GM19239 (cell line): ENCODE results near the gene SCN4A.
A peak's percentile ranks its signal among the peaks of the same experiment; 100 is the strongest.
"Not testable (repeated sequence)": the region's sequence is repeated elsewhere in the genome, so short reads cannot be mapped to it uniquely, and the experiment has no call there.

ENCODE experiments used
- DNase-seq: peaks from one replicate; pipeline ENCODE4 v3.0.0; 2011; ENCODE audit warnings: low spot score; ENCODE audit not compliant: insufficient read length
- FAIRE-seq: peaks from 2 replicates; lab custom pipeline; 2011; peaks lifted over from hg19 to GRCh38; lab: Jason Lieb, UNC

SCN4A gene

DNA sequence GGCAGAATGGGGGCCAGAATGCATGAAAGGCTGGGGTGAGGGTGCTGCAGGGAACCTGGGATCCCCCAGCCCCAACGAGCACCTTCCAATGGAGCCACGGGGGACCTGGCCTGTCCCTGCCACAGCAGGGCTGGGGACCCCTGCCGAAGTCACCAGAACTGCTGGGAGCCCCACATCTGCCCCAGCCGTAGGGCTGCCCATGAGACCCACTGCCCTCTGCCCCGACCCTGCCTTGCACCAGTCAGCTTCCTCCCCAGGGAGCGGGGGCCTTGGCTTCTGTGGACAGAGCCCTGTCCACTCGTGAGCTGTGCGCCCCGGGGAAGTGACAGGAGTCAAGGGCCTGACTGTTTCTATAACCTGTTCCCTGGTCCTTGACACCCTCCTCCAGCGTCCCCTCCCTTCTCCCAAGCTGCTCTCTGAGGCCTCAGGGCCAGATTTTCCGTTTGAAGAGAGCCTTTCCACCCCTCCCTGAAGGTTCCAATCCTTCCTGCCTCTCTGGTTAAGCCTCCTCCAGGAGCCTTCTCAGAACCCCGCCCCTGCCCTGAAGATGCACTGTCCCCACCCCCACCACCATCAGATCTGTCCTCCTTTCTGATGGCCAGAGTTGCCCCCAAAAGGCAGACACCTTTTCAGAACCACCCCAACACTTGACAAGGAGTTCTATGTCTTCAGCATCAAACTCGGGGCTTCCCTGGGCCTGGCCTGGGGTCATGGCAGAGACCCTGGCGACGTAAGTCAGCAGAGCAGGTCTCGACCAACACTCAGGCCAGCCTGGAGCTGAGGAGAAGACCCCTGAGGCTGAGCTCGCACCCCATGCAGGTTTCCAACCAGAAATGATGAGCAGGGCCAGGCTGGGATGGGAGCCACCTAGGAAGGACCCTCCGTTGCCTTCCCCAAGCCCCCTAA, 14.8 kb upstream of the SCN4A start:
- DNase-seq = no peak
- FAIRE-seq = no peak

DNA sequence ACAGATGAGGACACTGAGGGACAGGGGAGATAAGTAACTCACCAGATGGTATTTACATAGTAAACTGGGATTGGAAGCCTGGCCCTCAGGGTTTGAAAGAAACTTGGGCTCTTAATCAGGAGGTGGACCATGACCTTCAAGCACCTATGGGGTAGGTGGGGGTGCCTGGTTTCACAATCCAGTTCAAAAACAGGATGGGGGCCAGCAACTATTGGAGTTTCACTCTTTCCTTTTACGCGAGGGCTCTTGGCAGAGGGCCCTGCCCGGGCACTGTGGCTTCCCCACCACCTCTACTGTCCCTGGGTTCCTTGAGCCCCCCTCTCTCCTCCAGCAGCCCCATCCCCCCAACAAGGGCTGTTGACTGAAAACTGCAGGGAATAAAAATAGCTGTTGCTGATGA, 14.1 kb upstream of the SCN4A start:
- FAIRE-seq = no peak
- no peak for DNase-seq

DNA sequence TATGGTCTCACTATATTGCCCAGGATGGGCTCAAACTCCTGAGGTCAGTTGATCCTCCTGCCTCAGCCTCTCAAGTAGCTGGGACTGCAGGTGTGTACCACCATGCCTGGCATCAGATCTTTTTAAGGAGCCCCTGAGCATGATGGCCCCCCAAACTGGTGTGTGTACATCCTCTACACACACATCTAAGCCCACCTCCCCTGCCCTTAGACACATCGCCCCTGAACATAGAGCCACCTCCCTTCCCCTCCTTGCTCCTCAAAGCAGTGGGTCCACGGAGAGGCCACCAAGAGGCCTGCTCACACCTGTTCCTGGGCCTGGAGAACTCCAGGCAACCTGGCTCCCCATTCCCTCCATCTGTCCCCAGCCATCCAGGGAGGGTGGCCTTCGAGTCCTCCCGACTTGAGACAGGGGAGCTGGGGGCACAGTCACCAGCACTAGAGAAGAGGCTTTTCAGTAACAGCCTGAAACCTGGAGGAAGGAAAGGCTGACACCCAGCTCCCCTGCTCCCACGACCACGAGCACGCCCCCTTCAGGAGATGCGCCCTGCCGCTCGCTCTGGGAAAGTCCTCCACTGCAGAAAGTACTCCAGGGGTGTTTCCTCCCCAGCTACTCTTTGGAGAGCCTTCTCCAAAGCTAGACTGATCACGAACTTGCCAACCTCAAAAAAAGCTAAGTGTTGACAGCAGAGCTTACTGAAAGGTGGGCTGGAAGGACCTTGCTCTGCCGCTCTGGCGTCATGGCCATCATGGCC, 12.8 kb upstream of the SCN4A start:
- DNase-seq (no peak), FAIRE-seq (no peak)

DNA sequence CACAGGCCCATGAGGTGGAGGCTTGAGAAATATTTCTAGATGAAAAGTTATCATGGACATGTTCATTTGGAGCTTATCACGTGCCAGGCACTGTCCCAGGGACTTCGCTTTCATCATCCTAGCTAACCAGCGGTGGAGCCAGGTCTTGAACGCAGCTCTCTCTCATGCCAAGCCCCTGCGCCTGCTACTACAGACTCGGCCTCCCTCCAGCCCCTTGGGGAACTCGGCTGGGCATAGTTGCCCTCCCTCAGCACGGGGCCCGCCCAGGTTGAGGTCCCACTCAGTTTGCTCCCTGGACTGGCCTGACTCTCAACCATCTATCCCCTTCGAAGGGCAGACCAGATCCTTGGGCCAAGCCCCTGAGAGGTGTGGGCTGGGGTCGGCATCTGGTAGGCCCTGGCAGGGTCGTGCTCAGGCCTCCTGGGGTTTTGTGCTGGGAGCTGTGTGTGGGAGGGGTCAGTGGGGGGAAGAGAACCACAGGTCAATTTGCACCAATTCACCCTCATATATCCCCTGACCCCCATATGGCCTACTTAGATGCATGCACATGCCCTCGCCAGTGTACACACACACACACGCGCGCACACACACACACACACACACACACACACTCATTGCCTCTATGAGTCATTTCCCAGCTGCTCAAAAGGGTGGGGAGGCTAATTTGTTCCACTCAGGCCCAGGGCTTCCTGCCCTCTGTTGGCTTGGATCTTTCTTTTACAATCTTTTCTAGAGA, 12.1 kb upstream of the SCN4A start:
- FAIRE-seq = no peak

DNA sequence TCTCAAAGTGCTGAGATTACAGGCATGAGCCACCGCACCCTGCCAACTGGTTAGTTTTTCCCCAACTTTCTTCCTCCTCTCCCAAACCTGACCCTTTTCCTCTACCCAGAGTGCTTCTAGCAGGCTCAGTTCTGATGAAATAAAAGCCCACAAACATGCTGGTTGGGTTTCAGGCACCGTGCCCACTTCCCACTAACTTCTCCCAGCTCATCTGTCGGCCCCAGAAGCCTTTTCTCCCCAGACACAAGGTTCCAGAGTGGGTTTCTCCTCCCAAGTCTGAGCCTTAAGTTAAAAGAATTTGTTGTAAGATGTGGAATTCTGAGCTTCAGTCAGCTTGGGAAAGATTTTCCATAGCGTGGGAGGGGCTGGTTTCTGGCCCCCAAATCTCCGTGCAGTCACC, 11.5 kb upstream of the SCN4A start:
- FAIRE-seq = no peak
- DNase-seq = no peak

More for the DNA sequence above, 12.1 kb upstream of the SCN4A start:
- no peak for DNase-seq

DNA sequence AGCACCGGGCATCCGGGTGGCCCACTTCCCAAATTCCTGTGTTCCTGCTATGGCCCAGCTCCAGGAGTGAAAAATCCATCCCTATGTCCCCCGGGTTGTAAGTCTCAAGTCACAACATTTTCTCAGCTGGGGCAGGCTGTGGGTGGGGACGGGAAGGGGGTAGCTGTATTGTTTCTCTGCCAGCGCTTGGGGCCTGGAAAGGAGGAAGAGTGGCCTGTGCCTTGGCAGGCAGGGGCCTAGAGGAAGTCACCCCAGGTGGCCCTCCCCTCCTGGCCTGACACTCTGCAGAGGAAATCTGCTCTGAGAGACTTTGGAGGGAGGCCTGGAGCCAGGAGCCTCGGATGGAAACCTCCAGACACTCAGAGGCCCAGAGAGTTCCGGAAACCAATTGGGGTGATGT, 10.6 kb upstream of the SCN4A start:
- FAIRE-seq (no peak), DNase-seq (no peak)

DNA sequence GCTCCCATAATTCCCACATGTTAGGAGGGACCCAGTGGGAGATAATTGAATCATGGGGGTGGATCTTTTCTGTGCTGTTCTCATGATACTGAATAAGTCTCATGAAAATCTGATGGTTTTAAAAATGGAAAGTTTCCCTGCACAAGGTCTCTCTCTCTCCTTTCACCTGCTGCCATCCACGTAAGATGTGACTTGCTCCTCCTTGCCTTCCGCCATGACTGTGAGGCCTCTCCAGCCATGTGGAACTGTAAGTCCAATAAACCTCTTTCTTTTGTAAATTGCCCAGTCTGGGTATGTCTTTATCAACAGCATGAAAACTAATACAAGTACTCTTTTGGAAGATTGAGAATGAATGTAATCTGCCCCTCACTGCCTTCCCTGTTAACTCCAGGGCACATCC, 9.9 kb upstream of the SCN4A start:
- DNase-seq, FAIRE-seq: not testable (repeated sequence)

DNA sequence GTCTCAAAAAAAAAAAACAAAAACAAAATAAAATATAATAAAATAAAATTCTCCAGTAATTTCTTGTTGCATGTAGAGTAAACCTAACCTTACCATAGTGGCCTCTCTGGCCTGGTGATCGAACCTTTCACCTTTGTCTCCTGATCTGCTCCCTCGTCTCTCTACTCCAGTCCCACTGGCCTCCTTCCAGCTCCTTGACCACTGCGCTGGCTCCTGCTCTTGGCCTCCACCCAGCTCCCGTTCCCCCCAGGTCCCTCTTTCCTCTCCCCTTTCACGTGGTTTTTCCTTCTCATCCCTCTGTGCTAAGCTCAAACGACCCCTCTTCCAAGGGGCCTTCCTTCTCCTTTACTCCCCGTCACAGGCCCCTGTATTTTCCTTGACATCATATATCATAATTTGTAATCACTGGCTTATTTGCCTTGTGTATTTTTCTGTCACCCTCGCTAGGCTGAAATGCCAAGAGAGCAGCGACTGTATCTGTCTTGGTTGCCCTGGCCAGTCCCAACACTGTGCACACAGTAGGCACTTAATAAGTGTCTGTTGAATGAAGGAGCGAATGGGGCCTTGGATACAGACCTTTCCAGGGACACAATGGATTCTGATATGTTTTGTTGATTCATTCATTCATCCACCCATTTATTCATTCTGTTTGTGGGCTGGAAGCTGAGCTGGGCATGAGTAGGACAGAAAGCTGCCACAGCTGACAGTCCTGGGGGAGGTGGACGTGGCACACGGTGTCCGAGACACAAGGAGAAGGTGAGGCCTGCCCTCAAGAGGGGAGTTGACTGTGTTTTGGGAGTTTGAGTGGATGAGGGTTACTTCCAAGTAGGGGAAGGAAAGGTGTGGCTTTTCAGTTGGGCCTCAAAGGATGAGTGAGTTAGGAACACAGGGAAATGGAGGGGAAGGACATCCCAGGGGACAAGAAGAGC, 5.8 kb upstream of the SCN4A start:
- FAIRE-seq (no peak), DNase-seq (no peak)

DNA sequence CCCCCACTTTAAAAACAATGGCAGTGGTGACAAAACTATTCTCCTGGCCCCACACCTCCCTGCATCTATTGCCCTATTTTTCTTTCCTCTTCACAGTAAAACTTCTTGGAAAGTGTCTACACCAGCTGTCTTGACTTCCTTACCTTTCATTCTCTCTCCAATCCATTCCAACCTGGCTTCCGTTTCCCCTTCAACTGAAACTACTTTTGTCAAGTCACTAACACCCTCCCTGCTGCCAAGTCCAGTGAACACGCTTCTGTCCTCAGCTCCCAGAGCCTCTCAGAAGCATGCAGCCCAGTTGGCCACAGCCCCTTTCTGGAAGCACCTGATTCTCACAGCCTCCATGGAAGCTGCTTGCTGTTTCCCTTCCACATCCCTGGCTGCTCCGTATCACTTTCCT, 4.0 kb upstream of the SCN4A start:
- no peak for FAIRE-seq
- no peak for DNase-seq

DNA sequence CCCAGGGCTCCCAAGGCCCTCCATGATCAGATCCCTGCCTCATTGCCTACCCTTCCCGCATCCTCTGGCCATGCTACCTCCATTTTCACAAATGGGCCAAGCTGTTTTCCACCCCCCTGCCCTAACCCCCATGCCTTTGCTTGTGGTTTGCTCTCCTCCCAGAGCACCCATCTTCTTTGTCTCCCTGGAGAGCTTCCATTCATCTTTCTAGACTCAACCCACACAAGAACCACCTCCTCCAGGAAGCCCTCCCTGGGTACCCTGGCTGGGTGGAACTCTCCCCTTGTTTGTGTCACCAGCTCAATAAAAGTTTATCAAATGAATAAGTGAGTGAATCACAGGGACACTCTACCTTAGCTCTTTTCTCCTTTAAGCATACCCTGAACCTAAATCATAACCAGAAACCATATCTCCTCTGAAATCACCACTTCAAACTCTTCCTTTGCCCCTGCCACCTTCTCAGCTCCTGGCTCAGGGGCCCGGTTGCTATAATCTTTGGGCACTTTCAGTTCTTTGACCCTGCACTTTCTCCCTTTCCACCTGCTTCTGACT, 2.9 kb upstream of the SCN4A start:
- DNase-seq (no peak), FAIRE-seq (no peak)

DNA sequence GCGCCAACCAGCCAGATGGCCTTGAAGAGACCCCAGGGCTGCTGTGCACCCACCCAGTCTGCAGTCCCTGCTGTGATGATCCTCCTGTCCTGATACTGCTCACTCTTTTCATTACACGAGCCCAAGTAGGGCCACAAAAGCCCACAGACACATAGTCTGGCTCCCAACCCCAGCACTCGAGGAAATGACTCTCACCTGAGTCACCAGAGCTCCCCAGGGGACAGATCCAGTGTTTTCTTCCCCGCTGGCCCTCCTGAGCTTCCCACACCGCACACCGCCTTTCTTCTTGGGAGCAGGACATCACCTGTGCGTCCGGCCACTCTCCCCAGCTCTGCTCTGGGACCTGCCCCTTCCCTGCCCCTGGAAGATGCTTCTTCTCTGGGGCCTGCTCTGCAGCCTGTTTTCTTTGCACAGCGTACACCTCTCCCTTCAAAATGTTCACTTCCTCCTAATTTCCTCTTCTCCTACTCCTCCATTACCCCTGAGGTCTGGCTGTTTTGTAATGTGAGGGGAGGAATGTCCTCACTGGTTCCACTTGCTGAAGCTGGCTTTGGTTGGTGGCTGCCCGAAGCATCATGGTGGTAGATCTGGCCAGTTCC, 2.0 kb upstream of the SCN4A start:
- DNase-seq (no peak), FAIRE-seq (no peak)

DNA sequence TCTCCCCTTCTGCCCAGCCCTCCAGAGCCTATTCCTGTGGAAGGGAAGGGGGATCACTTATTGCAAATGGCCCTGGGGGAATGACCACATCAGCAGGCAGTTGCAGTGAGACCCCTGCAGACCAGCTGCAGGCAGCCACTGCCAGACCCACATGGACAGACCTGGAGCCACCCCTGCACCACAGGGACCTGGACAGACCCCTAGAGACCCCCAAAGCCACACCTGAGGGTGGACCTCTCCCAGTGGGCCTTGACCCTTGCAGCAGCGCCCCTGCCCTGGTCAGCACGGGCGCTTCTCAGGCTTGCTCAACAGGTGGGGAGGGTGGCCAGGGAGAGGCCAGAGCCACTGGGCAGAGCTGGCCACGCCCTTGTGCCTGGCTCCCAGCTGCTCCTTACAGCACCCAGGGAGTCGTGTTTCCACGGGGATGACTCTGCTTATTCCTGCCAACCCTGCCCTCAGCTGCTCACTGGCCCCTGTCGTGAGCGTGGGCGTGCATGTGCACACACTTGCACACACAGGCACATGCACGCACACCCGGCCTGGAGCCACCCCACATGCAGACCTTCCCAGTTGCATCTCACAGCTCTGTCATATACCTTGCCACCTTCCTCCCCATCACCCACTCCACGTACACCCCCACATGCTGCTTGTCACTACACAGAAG, 1.3 kb upstream of the SCN4A start:
- no peak for FAIRE-seq
- no peak for DNase-seq

DNA sequence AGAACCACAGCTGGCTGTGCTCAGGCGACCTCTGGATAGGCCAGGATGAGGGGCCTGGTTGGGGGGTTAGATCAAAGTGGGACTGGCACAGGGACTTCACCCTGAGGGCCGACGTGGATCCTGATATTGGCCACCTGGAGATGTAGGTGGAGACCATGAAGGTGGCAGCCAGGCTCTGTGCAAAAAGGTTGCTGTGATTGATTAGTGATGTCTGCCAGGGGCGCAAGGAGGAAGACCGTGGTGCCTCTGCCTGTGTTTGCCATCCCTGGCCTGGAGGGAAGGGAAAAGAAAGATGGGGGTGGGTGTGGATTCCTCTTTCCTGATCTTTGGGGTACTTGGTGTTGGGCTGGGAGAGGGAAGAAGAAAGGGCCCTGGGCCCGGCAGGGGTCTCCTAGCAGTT, 529 bp upstream of the SCN4A start:
- DNase-seq = no peak
- FAIRE-seq = no peak

DNA sequence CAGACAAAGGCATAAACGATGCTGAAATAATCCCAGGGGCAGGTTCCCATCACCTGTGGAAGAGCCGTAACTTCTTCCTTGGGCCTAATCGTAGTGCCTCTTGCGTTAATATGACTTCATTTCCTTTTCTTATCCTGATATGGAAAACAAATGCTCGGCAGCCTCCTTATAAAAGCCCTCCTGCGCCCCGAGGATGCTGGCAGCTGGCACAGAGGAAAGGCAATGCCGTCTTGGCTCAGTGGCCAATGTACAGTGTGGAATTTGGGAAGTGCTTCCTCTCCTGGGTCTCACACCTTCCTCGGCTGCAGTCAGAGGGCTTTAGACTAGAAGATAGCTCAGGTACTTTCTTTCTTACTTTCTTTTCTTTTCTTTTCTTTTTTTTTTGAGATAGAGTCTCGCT, 3.4 kb downstream of the SCN4A start:
- DNase-seq = no peak
- FAIRE-seq = no peak

DNA sequence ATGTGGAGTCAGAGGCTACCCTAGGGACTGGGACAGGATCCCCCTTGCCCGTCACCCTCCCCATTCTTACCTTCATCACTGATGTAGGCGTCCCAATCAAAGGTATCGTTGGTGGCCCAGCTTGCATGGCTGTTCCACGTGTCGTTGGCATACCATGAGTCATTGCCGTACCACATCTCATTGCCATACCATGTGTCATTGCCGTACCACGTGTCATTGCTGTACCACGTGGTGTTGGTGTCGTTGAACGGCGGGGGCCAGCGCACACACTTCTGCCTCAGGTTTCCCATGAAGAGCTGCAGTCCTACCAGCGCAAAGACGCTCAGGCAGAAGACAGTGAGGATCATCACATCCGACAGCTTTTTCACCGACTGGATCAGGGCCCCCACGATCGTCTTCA, 4.8 kb downstream of the SCN4A start:
- no peak for FAIRE-seq
- no peak for DNase-seq

DNA sequence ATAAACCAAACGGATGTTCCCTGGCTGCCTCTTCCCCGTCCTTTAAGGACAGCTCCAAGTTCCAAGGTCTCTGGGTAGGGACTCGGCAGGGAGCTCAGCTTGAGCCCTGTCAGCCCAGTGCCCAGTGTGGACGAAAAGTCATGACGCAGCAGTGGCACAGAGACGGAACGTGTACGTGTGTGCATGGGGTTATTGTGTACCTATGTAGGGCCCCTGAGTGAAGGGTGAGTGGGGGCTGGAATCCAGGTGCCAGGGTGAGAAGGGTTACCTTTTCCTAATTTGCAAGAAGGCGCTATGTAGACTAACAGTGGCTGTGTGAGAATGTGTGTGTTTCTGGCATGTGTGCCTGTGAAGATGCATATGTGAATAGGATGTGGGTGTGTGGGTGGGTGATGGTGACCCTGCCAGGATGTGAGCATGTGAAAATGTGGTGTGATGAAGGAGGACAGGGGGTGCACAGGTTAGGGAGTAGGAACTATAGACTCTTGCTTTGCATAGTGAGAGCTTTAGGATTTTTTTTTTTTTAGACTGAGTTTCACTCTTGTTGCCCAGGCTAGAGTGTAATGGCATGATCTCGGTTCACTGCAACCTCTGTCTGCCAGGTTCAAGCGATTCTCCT, 6.0 kb downstream of the SCN4A start:
- FAIRE-seq = no peak
- peak; percentile 40 for DNase-seq

DNA sequence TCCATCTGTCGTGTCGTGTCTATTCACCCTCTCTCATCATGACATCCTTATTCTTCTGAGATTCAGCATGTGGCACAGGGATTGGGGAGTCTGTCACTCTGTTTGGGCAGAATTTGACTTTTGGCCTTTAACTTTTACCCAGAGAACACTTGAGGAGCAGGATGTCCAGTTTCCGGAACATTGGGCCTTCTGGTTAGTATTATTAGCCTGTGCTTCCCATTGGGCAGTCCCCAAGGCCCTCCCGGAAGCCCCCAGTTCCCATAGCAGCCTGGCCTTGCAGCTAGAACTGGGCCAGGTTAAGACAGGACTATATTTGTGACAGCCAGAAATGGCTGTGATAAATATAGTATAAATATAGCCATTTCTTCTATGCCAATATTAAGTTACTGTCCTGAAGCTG, 9.6 kb downstream of the SCN4A start:
- no peak for DNase-seq
- FAIRE-seq = no peak

DNA sequence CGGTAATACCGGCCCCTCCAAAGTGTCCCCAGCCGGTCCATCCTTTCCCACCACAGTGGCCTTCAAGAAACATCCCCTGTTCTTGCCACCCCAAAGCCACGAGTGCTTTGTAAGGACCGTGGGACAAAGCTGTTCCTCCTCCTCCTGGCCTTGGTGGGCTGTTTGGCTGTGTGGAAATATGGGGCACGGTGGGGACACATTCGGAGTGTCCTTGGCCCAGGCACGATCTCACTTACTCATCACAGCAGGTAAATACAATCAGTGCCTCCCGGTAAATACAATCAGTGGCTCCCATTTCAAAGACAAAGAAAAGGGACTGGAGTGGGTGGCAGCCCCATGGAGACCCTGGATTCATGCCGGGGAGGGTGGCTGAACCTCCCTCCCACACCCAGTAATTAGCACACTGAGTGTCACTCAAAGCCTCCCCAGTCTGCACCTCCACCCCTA, 10.4 kb downstream of the SCN4A start:
- FAIRE-seq = no peak
- no peak for DNase-seq
